GM18502 (cell line): Measurements from ENCODE around the gene DKKL1.

Experiments
- ATAC-seq: cut with Tn5 transposase; IDR thresholded peaks from one replicate; pipeline ENCODE4 v1.9.1; 2021; ENCODE audit warnings: mild to moderate bottlenecking; ENCODE audit not compliant: unreplicated experiment, poor library complexity

Gene DKKL1

DNA sequence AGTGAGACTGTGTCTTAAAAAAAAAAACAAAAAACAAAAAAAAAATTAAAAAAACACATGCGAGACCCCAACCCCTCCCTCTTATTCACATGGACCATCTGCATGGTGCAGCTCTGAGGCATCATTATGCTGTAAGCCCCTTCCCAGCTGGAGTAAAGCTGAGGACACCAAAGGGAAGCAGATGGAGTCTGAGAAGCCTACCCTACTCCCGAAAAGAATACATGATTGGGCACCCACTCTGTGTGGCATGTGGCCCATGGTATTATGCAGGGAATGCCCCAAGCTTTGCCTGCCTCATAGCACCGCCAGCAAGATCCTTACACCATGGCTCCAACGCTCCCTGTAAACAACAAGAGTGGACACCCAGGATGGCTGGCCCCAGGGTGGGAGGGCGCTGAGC lies 54.8 kb downstream of the DKKL1 start:
- ATAC-seq: no peak

- no peak for ATAC-seq
These were observed 55.5 kb downstream of the DKKL1 start for GRCh38 chr19:49419173-49419572.

GRCh38 chr19:49420227-49420626 lies 56.5 kb downstream of the DKKL1 start:
- ATAC-seq: no peak

GRCh38 chr19:49421039-49421877 lies 57.6 kb downstream of the DKKL1 start:
- no peak for ATAC-seq

DNA sequence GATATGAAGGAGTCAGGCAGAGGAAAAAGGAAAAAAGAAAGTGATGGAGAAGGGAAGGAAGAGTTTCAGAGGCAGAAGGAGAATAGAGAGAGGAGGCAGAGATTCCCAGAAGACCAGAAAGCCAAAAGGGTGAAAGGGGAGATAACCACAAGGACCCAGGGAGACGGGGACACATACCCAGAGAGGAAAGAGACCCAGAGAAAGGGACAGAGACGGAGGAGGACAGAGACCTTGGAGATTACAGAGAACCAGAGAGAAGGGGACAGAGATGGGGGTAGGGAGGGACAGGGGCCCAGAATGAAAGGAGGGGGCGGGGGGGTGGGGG lies 58.2 kb downstream of the DKKL1 start:
- no peak for ATAC-seq

- no peak for ATAC-seq
These were observed 58.9 kb downstream of the DKKL1 start for GRCh38 chr19:49422407-49423070.

GRCh38 chr19:49423071-49423984 lies 59.7 kb downstream of the DKKL1 start, which contains the start of gene PTH2:
Gene PTH2 (minus strand): TSS chr19:49423441. CDS start chr19:49423339, 102 bp downstream.
- no peak for ATAC-seq

DNA sequence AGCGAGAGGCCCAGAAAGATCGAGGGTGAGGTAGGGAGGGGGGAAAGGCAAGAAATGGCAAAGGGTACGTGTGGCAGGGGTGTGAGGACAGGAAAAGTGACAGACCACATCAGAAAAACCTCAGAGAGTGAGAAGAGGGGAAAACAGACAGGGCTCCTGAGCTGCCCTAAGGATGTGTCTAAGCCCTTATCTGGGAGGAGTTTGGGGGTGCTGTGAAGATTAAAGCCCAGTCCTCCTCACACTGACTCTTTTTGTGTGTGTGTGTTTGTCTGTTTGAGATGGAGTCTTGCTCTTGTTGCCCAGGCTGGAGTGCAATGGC lies 60.3 kb downstream of the DKKL1 start:
- ATAC-seq: no peak
